Type B pancreatic cell (in vitro differentiated cells): ENCODE results near the gene IL12RB2. TPM values are rescaled to one million over a fixed set of nuclear protein-coding genes. Genes with fewer than 3 reads are reported as not detected.

Experiments
- DNase-seq: peaks from one replicate; pipeline ENCODE4 v3.0.0; 2021; ENCODE audit warnings: mixed read lengths; ENCODE audit not compliant: unreplicated experiment; ENCODE audit errors: extremely low spot score
- H3K27ac Mint-ChIP-seq: 2 replicates; pipeline ENCODE4 v1.8.0; 2021; ENCODE audit warnings: mild to moderate bottlenecking, mixed read lengths
- H3K27me3 Mint-ChIP-seq: 2 replicates; pipeline ENCODE4 v1.8.0; 2021; ENCODE audit warnings: mixed read lengths
- H3K36me3 Mint-ChIP-seq: 2 replicates; pipeline ENCODE4 v1.8.0; 2021; ENCODE audit warnings: mixed read lengths
- H3K4me1 Mint-ChIP-seq: one replicate; pipeline ENCODE4 v1.8.0; 2021; ENCODE audit warnings: mixed read lengths; ENCODE audit not compliant: unreplicated experiment
- H3K4me3 Mint-ChIP-seq: 2 replicates; pipeline ENCODE4 v1.8.0; 2021; ENCODE audit warnings: mild to moderate bottlenecking, mixed read lengths
- H3K9me3 Mint-ChIP-seq: 2 replicates; pipeline ENCODE4 v1.8.0; 2021; ENCODE audit warnings: mixed read lengths
- total RNA-seq: library from RNA; stranded (reverse); gene quantifications from 2 replicates; pipeline ENCODE4 v1.2.1, GENCODE V29; 2021; ENCODE audit warnings: low replicate concordance
- TF ChIP-seq, protein P1 (sequence below): fragments of 200-600 bp; sonication (generic); conservative IDR thresholded peaks from 2 replicates; pipeline ENCODE4 v1.5.0; 2021; ENCODE audit warnings: antibody characterized with exemption, mild to moderate bottlenecking

The IL12RB2 gene
- total RNA-seq, 1 donor from 2014 or later: 0.46 TPM

DNA sequence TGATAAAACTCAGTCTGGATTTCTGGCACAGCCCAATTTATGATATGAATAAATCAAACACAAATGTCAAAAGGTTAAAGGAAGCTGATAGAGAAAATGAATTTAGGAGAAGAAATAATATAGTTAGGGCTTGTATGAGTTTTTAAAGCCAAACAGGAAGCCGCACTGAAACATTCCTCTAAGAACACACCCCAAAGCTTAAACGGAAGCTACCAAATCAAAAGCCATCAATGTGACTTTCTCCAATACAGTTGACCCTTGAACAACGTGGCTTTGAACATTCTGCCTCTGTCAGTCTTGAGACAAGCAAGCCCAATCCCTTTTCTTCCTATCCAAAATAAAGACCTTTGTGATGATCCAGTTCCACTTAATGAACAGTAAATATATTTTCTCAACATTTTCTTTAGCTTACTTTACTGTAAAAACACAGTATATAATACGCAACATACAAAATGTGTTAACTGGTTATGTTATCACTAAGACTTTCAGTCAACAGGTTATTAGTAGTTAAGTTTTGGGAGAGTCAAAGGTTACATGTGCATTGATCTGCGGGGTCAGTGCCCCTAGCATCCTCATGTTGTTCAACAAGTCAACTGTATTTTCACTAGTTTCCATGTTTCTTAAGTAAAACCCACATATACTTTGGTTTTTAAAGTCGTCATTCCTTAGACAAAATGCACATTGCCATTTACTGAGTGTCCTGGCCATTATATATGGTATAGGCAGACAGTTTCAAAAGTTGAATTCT is 111.3 kb downstream of the IL12RB2 start:
- Mint-ChIP-seq H3K27ac (no peak overlapping the region), H3K4me1 (no peaks in the 10 kb centered on the region), H3K9me3 (no peaks in the 10 kb centered on the region), H3K36me3 (peaks cover 54% of the 10 kb centered on the region), H3K4me3 (no peak overlapping the region), H3K27me3 (no peaks in the 10 kb centered on the region)
- TF ChIP-seq, protein P1, sequence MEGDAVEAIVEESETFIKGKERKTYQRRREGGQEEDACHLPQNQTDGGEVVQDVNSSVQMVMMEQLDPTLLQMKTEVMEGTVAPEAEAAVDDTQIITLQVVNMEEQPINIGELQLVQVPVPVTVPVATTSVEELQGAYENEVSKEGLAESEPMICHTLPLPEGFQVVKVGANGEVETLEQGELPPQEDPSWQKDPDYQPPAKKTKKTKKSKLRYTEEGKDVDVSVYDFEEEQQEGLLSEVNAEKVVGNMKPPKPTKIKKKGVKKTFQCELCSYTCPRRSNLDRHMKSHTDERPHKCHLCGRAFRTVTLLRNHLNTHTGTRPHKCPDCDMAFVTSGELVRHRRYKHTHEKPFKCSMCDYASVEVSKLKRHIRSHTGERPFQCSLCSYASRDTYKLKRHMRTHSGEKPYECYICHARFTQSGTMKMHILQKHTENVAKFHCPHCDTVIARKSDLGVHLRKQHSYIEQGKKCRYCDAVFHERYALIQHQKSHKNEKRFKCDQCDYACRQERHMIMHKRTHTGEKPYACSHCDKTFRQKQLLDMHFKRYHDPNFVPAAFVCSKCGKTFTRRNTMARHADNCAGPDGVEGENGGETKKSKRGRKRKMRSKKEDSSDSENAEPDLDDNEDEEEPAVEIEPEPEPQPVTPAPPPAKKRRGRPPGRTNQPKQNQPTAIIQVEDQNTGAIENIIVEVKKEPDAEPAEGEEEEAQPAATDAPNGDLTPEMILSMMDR: no peak
- no peak for DNase-seq

DNA sequence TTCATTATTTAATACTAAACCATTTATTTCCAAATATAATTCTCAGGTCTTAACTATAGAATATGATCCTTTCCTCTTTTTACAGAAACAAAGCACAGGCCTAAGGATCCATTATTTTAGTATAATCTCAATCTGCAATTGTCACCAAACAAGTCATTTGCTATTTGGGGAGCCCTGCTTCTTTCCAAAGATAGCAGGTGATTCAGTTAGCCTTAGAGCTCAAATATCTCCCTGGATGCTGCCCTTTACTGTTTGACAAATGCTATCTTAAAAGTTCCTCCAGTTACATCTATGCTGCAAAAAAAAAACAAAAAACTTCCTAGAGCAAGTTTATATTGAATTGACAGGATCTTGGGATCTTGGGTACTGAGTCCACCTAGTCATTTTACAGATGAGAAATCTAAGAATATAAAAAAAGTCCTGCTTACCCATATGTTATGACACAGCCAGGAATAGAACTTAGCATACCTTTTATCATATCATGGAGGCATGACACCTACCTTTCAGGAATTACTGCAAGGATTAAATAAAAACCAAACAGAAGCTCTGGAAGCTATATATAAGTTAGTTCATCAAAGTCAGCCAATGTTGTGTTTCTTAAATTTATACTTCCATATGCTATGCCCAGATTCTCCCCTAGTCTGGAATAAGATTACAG is 113.3 kb downstream of the IL12RB2 start:
- TF ChIP-seq, protein P1: no peak
- Mint-ChIP-seq H3K36me3 (peaks cover 52% of the 10 kb centered on the region), H3K9me3 (no peaks in the 10 kb centered on the region), H3K4me1 (peaks cover 2% of the 10 kb centered on the region), H3K27ac (no peak overlapping the region), H3K27me3 (no peaks in the 10 kb centered on the region), H3K4me3 (no peak overlapping the region)
- no peak for DNase-seq

DNA sequence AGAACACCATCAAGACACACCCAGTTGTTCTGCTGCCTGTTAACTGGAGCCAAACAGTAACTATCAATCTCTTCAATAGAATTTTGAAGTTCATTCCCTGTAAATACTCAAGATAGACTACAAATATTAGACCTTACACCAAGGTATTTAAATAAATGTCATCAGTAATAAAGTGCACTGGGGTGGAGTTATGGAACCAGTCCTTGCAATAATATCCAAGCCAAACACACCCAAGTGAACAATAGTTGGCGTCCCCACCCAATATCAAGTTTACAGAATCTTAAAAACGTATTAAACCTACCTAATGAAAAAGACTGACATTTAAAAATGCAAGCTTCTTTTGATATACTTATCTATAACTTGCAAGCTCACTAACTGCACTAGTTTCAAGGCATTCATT is 119.8 kb downstream of the IL12RB2 start:
- Mint-ChIP-seq H3K27me3 (no peaks in the 10 kb centered on the region), H3K36me3 (peaks cover 28% of the 10 kb centered on the region), H3K9me3 (no peaks in the 10 kb centered on the region), H3K4me1 (peaks cover 31% of the 10 kb centered on the region), H3K27ac (peak overlapping the region; percentile 95), H3K4me3 (peak overlapping the region; percentile 95)
- TF ChIP-seq, protein P1: no peak
- no peak for DNase-seq

DNA sequence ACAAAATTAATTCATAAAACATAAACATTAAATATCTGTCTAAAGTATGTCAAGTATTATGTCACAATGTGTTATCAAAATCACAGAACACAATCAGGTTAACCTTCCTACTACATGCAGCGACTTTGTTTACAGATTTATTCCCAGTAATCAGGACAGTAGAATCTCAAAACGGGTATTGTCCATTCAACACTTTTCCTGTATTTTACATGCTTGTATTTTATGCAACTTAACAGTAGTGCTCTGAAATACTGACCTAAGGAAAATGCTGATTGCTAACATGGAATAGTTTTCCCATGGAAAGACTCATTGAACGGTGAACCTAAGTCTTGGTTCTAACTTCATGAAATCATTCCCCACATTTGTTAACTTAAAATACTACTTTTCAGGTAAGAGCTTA is 120.3 kb downstream of the IL12RB2 start:
- Mint-ChIP-seq H3K27ac (peak overlapping the region; percentile 95), H3K4me3 (peak overlapping the region; percentile 95), H3K27me3 (no peaks in the 10 kb centered on the region), H3K4me1 (peaks cover 31% of the 10 kb centered on the region), H3K9me3 (no peaks in the 10 kb centered on the region), H3K36me3 (peaks cover 28% of the 10 kb centered on the region)
- no peak for DNase-seq
- TF ChIP-seq, protein P1: no peak

DNA sequence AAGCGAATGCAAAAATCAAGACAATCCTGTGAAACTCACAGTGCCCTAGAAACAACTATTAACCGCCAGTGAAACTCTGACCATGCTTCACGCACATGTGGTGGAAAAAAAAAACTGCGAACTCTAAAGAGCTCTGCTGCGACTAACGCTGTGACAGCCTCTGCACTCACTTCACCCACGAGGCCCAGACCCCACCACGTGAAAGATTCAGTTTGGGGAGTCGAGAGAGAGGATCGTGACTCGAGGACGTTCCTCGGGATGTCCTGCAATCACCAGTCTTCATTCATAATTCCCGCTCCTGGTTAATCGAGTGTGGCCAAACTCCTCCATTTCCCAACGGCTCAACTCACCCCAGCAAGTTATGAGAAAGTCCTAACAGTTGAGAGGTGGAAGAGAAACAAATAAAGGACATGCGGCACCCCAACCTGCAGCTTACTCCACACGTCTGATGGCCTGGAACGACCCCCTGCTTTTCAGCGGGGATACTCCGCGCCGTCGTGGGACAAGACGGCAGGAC is 121.4 kb downstream of the IL12RB2 start:
- H3K9me3 Mint-ChIP-seq: no peaks in the 10 kb centered on the region
- TF ChIP-seq, protein P1: no peak
- H3K4me3 Mint-ChIP-seq: peak overlapping the region; percentile 95
- H3K4me1 Mint-ChIP-seq: peaks cover 31% of the 10 kb centered on the region
- no peaks in the 10 kb centered on the region for H3K27me3 Mint-ChIP-seq
- no peak for DNase-seq
- peak overlapping the region; percentile 95 for H3K27ac Mint-ChIP-seq
- H3K36me3 Mint-ChIP-seq: peaks cover 21% of the 10 kb centered on the region
